ENCODE measurements around the gene OR51G2.
"Not testable (repeated sequence)": the region's sequence is repeated elsewhere in the genome, so short reads cannot be mapped to it uniquely, and the experiment has no call there.

OR51G2 gene

GRCh38 chr11:4919250-4919649, at the start of gene OR51G2:
TSS of gene OR51G2 (minus strand) at chr11:4919350. CDS start at chr11:4915663, 3,687 bp downstream.
- Histone ChIP-seq H3K27me3 (replicated peaks) (no peaks in the 10 kb centered on the region), H3K27ac (no peak within 1 kb of the TSS), H3K36me3 (replicated peaks) (no peaks in the 10 kb centered on the region), H3K4me3 (ENCODE audit: low read depth, low read length) (no peak within 1 kb of the TSS)
- no peak for TF ChIP-seq CTCF (IDR thresholded peaks at IDR 0.05; ENCODE audit: low read depth, low read length, missing control alignments)
- no peak for DNase-seq
- in situ Hi-C loops (cut with HindIII; ENCODE audit: low pct_ligation_motif_present, low sequenced_read_pairs), result no loop called here

- no peak for DNase-seq
- no peak for TF ChIP-seq CTCF (IDR thresholded peaks at IDR 0.05; ENCODE audit: low read depth, low read length, missing control alignments)
- H3K36me3 ChIP-seq (replicated peaks), result no peaks in the 10 kb centered on the region
- no peaks in the 10 kb centered on the region for H3K27me3 ChIP-seq (replicated peaks)
- no peak overlapping the region for H3K4me3 ChIP-seq (ENCODE audit: low read depth, low read length)
- no peak overlapping the region for H3K27ac ChIP-seq
- in situ Hi-C loops (cut with HindIII; ENCODE audit: low pct_ligation_motif_present, low sequenced_read_pairs), result no loop called here
Observed at GRCh38 chr11:4962816-4963215, 43.7 kb upstream of the OR51G2 start.

GRCh38 chr11:4960877-4961276, 41.7 kb upstream of the OR51G2 start:
- DNase-seq, result no peak
- Histone ChIP-seq H3K27ac (no peak overlapping the region), H3K4me3 (ENCODE audit: low read depth, low read length) (no peak overlapping the region), H3K27me3 (replicated peaks) (no peaks in the 10 kb centered on the region), H3K36me3 (replicated peaks) (no peaks in the 10 kb centered on the region)
- in situ Hi-C loops (cut with HindIII; ENCODE audit: low pct_ligation_motif_present, low sequenced_read_pairs), result no loop called here
- no peak for TF ChIP-seq CTCF (IDR thresholded peaks at IDR 0.05; ENCODE audit: low read depth, low read length, missing control alignments)

GRCh38 chr11:4957396-4957795, 38.2 kb upstream of the OR51G2 start:
- H3K27me3 ChIP-seq (replicated peaks), result no peaks in the 10 kb centered on the region
- no peaks in the 10 kb centered on the region for H3K36me3 ChIP-seq (replicated peaks)
- in situ Hi-C loops (cut with HindIII; ENCODE audit: low pct_ligation_motif_present, low sequenced_read_pairs), result no loop called here
- no peak for TF ChIP-seq CTCF (IDR thresholded peaks at IDR 0.05; ENCODE audit: low read depth, low read length, missing control alignments)
- no peak overlapping the region for H3K4me3 ChIP-seq (ENCODE audit: low read depth, low read length)
- DNase-seq, result no peak
- H3K27ac ChIP-seq, result no peak overlapping the region

- in situ Hi-C loops (cut with HindIII; ENCODE audit: low pct_ligation_motif_present, low sequenced_read_pairs); DNase-seq; H3K4me3 ChIP-seq (ENCODE audit: low read depth, low read length); H3K27ac ChIP-seq; H3K27me3 ChIP-seq (replicated peaks); H3K36me3 ChIP-seq (replicated peaks): not testable (repeated sequence)
Observed at GRCh38 chr11:4955613-4956012, 36.5 kb upstream of the OR51G2 start, which contains the start of gene OR51A2. TSS of gene OR51A2 (minus strand) at chr11:4955713. CDS start at chr11:4955713, 0 bp downstream.

- no peaks in the 10 kb centered on the region for H3K36me3 ChIP-seq (replicated peaks)
- in situ Hi-C loops (cut with HindIII; ENCODE audit: low pct_ligation_motif_present, low sequenced_read_pairs), result no loop called here
- DNase-seq, result no peak
- TF ChIP-seq CTCF (IDR thresholded peaks at IDR 0.05; ENCODE audit: low read depth, low read length, missing control alignments), result no peak
- H3K4me3 ChIP-seq (ENCODE audit: low read depth, low read length), result no peak within 1 kb of the TSS
- H3K27ac ChIP-seq, result no peak within 1 kb of the TSS
- H3K27me3 ChIP-seq (replicated peaks), result no peaks in the 10 kb centered on the region
Observed at GRCh38 chr11:4947505-4947904, 28.4 kb upstream of the OR51G2 start, which contains the start of gene OR51A4. TSS of gene OR51A4 (minus strand) at chr11:4947605. CDS start at chr11:4947100, 505 bp downstream.

Data from brain microvascular endothelial cell (primary cell).